Measurements from ENCODE around the gene ENTPD1. TPM values are rescaled to one million over a fixed set of nuclear protein-coding genes. Genes with fewer than 3 reads are reported as not detected.

ENTPD1 gene
- total RNA-seq, 6 experiments from 2014 or later = not detected

GRCh38 chr10:95783741-95784140 is 27.8 kb downstream of the ENTPD1 start:
- Mint-ChIP-seq H3K4me3 (no peak overlapping the region), H3K36me3 (ENCODE audit: low read depth) (0 out of 2 replicates have a peak, but pooled peaks cover 3% of the 10 kb centered on the region), H3K9me3 (peaks cover 33% of the 10 kb centered on the region), H3K27ac (no peak overlapping the region), H3K4me1 (ENCODE audit: low read depth) (no peaks in the 10 kb centered on the region), H3K27me3 (ENCODE audit: insufficient read depth) (peaks cover 1% of the 10 kb centered on the region; the same call in 1 of the 2 replicates)
- no peak for DNase-seq
- no peak for TF ChIP-seq CTCF (IDR thresholded peaks at IDR 0.05)

DNA sequence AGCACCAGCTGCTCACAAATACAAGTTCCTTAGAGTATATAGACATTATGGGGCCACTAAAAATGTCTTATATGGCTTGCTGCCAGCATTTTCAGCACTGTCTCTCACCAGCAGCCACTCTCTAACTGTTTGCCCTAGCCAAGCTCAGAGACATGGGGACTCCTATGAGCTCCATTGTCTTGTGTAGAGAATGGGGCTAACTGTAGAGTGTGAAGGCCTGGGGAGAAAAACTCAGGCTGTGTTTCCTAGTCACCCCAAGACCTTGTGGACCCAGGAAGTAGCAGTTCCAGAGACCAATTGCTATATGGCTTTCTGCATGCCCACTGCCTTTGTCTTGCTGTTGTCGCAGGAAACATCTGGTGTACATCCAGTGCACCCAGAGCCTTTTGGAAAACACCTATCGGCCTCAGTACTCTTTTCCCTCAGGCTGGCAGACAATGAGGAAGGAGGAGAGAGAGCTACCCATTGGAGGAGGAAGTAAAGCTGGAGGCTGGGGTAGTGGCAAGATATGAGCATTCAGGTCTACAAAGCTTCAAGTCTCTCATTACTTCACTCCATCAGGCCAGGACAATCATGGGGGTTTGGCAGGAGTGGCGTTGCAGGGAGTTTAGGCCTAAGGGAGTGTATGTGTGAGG is 28.4 kb downstream of the ENTPD1 start:
- TF ChIP-seq CTCF (IDR thresholded peaks at IDR 0.05) = no peak
- Mint-ChIP-seq H3K36me3 (ENCODE audit: low read depth) (no peaks in the 10 kb centered on the region), H3K27me3 (ENCODE audit: insufficient read depth) (peaks cover 1% of the 10 kb centered on the region; the same call in 1 of the 2 replicates), H3K4me1 (ENCODE audit: low read depth) (no peaks in the 10 kb centered on the region), H3K9me3 (peaks cover 28% of the 10 kb centered on the region), H3K4me3 (no peak overlapping the region), H3K27ac (no peak overlapping the region)
- DNase-seq = no peak

DNA sequence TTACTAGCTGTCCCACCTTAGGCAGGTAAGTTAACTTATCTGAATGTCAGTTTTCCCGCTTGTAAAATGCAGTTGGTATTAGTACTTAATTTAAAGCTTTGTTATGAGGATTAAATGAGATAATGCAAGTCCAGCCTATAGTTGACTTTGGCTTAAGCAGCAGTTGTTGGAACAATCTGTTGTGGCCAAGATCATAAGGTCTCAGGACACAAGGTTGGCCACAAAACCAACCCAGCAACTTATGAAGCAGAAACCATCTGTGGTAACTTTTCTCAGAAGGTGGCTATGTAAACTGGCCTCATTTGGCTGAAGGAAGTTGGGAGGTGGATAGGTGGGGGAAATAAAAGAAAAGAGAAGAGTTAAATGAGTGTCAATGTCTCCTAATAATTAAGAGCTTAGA is 29.4 kb downstream of the ENTPD1 start:
- Mint-ChIP-seq H3K36me3 (ENCODE audit: low read depth) (no peaks in the 10 kb centered on the region), H3K27me3 (ENCODE audit: insufficient read depth) (peaks cover 1% of the 10 kb centered on the region; the same call in 1 of the 2 replicates), H3K4me1 (ENCODE audit: low read depth) (no peaks in the 10 kb centered on the region), H3K27ac (no peak overlapping the region), H3K4me3 (no peak overlapping the region), H3K9me3 (peaks cover 28% of the 10 kb centered on the region)
- TF ChIP-seq CTCF (IDR thresholded peaks at IDR 0.05) = no peak
- DNase-seq = no peak

- Mint-ChIP-seq H3K36me3 (ENCODE audit: low read depth) (no peaks in the 10 kb centered on the region), H3K4me3 (no peak overlapping the region), H3K9me3 (peaks cover 25% of the 10 kb centered on the region), H3K27ac (no peak overlapping the region), H3K27me3 (ENCODE audit: insufficient read depth) (peaks cover 1% of the 10 kb centered on the region; the same call in 1 of the 2 replicates), H3K4me1 (ENCODE audit: low read depth) (no peaks in the 10 kb centered on the region)
- DNase-seq = no peak
- no peak for TF ChIP-seq CTCF (IDR thresholded peaks at IDR 0.05)
Measured at GRCh38 chr10:95785942-95786669, 30.1 kb downstream of the ENTPD1 start.

- TF ChIP-seq CTCF (IDR thresholded peaks at IDR 0.05) = no peak
- no peak overlapping the region for H3K4me3 Mint-ChIP-seq
- peaks cover 36% of the 10 kb centered on the region for H3K9me3 Mint-ChIP-seq
- H3K36me3 Mint-ChIP-seq (ENCODE audit: low read depth) = no peaks in the 10 kb centered on the region
- DNase-seq = no peak
- H3K4me1 Mint-ChIP-seq (ENCODE audit: low read depth) = no peaks in the 10 kb centered on the region
- peaks cover 1% of the 10 kb centered on the region; the same call in 1 of the 2 replicates for H3K27me3 Mint-ChIP-seq (ENCODE audit: insufficient read depth)
- no peak overlapping the region for H3K27ac Mint-ChIP-seq
Measured at GRCh38 chr10:95787447-95787846, 31.5 kb downstream of the ENTPD1 start.
